Hepatocyte (in vitro differentiated cells): ENCODE results near the gene YOD1. TPM values are rescaled to one million over a fixed set of nuclear protein-coding genes. Genes with fewer than 3 reads are reported as not detected.

ENCODE experiments used
- DNase-seq: peaks from one replicate; pipeline ENCODE4 v3.0.0-alpha.2; 2016; ENCODE audit warnings: low spot score
- H2AFZ ChIP-seq: fragments of 200-600 bp; sonication (generic); 2 replicates; pipeline ENCODE4 v1.6.0; 2016; ENCODE audit warnings: antibody characterized with exemption, mild to moderate bottlenecking
- H3K27ac ChIP-seq: fragments of 200-600 bp; sonication (generic); 2 replicates; pipeline ENCODE4 v1.5.1; 2016; ENCODE audit warnings: mild to moderate bottlenecking
- H3K27me3 ChIP-seq: fragments of 200-600 bp; sonication (generic); 2 replicates; pipeline ENCODE4 v1.6.1; 2016
- H3K36me3 ChIP-seq: fragments of 200-600 bp; sonication (generic); replicated peaks from 2 replicates; pipeline ENCODE4 v1.5.1; 2016; ENCODE audit warnings: low read depth; ENCODE audit not compliant: insufficient read depth
- H3K4me1 ChIP-seq: fragments of 200-600 bp; sonication (generic); 2 replicates; pipeline ENCODE4 v1.5.1; 2016; ENCODE audit warnings: mild to moderate bottlenecking, moderate library complexity; ENCODE audit not compliant: insufficient read depth
- H3K4me2 ChIP-seq: fragments of 200-600 bp; sonication (generic); 2 replicates; pipeline ENCODE4 v1.6.0; 2016
- H3K4me3 ChIP-seq: fragments of 200-600 bp; sonication (generic); 2 replicates; pipeline ENCODE4 v1.5.1; 2016; ENCODE audit warnings: mild to moderate bottlenecking
- H3K79me2 ChIP-seq: fragments of 200-600 bp; sonication (generic); 2 replicates; pipeline ENCODE4 v1.6.0; 2017; ENCODE audit warnings: mild to moderate bottlenecking
- H3K9me2 ChIP-seq: fragments of 200-600 bp; sonication (generic); replicated peaks from 2 replicates; pipeline ENCODE4 v1.6.0; 2017; ENCODE audit warnings: mild to moderate bottlenecking; ENCODE audit not compliant: insufficient read depth
- H3K9me3 ChIP-seq: fragments of 200-600 bp; sonication (generic); 2 replicates; pipeline ENCODE4 v1.5.1; 2016; ENCODE audit warnings: low read depth, mild to moderate bottlenecking
- H4K20me1 ChIP-seq: fragments of 200-600 bp; sonication (generic); 2 replicates; pipeline ENCODE4 v1.6.0; 2016; ENCODE audit warnings: mild to moderate bottlenecking; ENCODE audit not compliant: insufficient read depth, poor library complexity, severe bottlenecking
- CTCF ChIP-seq: fragments of 200-600 bp; sonication (generic); IDR thresholded peaks from 2 replicates; pipeline ENCODE4 v1.5.1; 2016; ENCODE audit warnings: antibody characterized with exemption, mild to moderate bottlenecking; ENCODE audit not compliant: poor library complexity
- EZH2 ChIP-seq: fragments of 200-600 bp; sonication (generic); IDR thresholded peaks from 2 replicates; pipeline ENCODE4 v1.6.1; 2016; ENCODE audit warnings: antibody characterized with exemption, mild to moderate bottlenecking, borderline replicate concordance
- EZH2phosphoT487 ChIP-seq: fragments of 200-600 bp; sonication (generic); IDR thresholded peaks from one replicate; pipeline ENCODE4 v1.6.1; 2018; ENCODE audit warnings: antibody characterized with exemption, mild to moderate bottlenecking, low read depth, moderate library complexity; ENCODE audit not compliant: unreplicated experiment, severe bottlenecking
- WGBS: methylation state at CpG from one replicate; pipeline ENCODE4 v1.1.6; 2016; ENCODE audit warnings: low lambda C conversion rate; ENCODE audit errors: missing lambda C conversion rate; 5-methylcytosine and 5-hydroxymethylcytosine counted together
- polyA plus RNA-seq: library from polyadenylated mRNA; unstranded; fragments of >200 nt; fragmentation: Nextera tagmentation; extraction: Ambion mirVana; gene quantifications from 2 replicates; pipeline ENCODE4 v1.2.1, GENCODE V29; 2016
- total RNA-seq: library from RNA; depleted of rRNA; stranded (reverse); fragments of >200 nt; gene quantifications from 2 replicates; pipeline ENCODE4 v1.2.3, GENCODE V29; 2014

The YOD1 gene
- total and polyA plus RNA-seq, 2 experiments from 2014 or later: 4.5 to 25.7 TPM

GRCh38 chr1:207019661-207020060, 31.3 kb downstream of the YOD1 start:
- WGBS: 28% methylated on average over 2 of the region's 2 CpGs
- Histone ChIP-seq H3K9me3 (no peaks in the 10 kb centered on the region), H4K20me1 (no peaks in the 10 kb centered on the region), H3K4me2 (no peak overlapping the region), H3K36me3 (no peaks in the 10 kb centered on the region), H3K9me2 (no peaks in the 10 kb centered on the region), H3K79me2 (no peaks in the 10 kb centered on the region), H3K4me1 (peaks cover 21% of the 10 kb centered on the region), H3K27me3 (no peaks in the 10 kb centered on the region), H3K4me3 (no peak overlapping the region), H3K27ac (peak overlapping the region; percentile 90), H2AFZ (no peak overlapping the region)
- DNase-seq: no peak
- TF ChIP-seq CTCF: no peak
- TF ChIP-seq EZH2: no peak
- no peak for TF ChIP-seq EZH2phosphoT487

- Histone ChIP-seq H3K9me3 (no peaks in the 10 kb centered on the region), H2AFZ (no peak overlapping the region), H3K36me3 (no peaks in the 10 kb centered on the region), H3K4me2 (no peak overlapping the region), H3K4me3 (no peak overlapping the region), H3K79me2 (no peaks in the 10 kb centered on the region), H3K4me1 (peaks cover 18% of the 10 kb centered on the region), H3K27ac (peak overlapping the region; percentile 90), H4K20me1 (no peaks in the 10 kb centered on the region), H3K9me2 (no peaks in the 10 kb centered on the region), H3K27me3 (no peaks in the 10 kb centered on the region)
- TF ChIP-seq EZH2: no peak
- no peak for TF ChIP-seq EZH2phosphoT487
- no peak for TF ChIP-seq CTCF
- WGBS: 94% methylated on average over 2 of the region's 2 CpGs
- DNase-seq: no peak
These were observed 31.8 kb downstream of the YOD1 start for GRCh38 chr1:207019161-207019560.

GRCh38 chr1:207018707-207019106, 32.3 kb downstream of the YOD1 start:
- WGBS: 94% methylated on average over 4 of the region's 4 CpGs
- Histone ChIP-seq H3K27me3 (no peaks in the 10 kb centered on the region), H3K9me2 (no peaks in the 10 kb centered on the region), H4K20me1 (no peaks in the 10 kb centered on the region), H3K27ac (peak overlapping the region; percentile 90), H3K4me1 (peaks cover 14% of the 10 kb centered on the region), H3K9me3 (no peaks in the 10 kb centered on the region), H2AFZ (no peak overlapping the region), H3K4me2 (no peak overlapping the region), H3K4me3 (no peak overlapping the region), H3K36me3 (no peaks in the 10 kb centered on the region), H3K79me2 (no peaks in the 10 kb centered on the region)
- DNase-seq: no peak
- no peak for TF ChIP-seq EZH2phosphoT487
- TF ChIP-seq CTCF: no peak
- no peak for TF ChIP-seq EZH2
